Measurements from ENCODE around the gene RAB7B.

DNA sequence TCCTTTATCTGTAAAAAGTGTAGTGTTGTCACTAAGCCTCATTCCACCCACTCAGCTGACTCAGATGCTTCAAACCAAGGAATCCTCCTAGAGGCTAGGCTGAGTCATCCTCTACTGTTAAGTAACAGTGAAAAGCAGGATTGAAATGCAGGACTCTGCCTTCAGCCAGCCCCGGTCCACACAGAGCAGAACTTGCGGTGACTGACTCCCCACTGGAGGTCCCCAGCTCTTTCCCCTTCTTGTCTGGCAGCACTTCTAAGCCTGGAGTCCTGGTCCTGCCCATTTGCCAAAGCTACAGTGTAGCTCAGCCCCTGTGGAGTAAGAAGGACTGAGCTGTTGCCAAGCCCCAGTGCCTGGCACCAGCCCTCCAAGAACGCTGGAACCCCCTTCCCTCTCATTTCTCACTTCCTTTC lies 1.7 kb downstream of the RAB7B start:
- TF ChIP-seq, protein P1, sequence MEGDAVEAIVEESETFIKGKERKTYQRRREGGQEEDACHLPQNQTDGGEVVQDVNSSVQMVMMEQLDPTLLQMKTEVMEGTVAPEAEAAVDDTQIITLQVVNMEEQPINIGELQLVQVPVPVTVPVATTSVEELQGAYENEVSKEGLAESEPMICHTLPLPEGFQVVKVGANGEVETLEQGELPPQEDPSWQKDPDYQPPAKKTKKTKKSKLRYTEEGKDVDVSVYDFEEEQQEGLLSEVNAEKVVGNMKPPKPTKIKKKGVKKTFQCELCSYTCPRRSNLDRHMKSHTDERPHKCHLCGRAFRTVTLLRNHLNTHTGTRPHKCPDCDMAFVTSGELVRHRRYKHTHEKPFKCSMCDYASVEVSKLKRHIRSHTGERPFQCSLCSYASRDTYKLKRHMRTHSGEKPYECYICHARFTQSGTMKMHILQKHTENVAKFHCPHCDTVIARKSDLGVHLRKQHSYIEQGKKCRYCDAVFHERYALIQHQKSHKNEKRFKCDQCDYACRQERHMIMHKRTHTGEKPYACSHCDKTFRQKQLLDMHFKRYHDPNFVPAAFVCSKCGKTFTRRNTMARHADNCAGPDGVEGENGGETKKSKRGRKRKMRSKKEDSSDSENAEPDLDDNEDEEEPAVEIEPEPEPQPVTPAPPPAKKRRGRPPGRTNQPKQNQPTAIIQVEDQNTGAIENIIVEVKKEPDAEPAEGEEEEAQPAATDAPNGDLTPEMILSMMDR (IDR thresholded peaks at IDR 0.05; ENCODE audit: low read depth, low read length, poor library complexity, severe bottlenecking) = no peak
- no peak for TF ChIP-seq EZH2phosphoT487 (IDR thresholded peaks at IDR 0.05; ENCODE audit: borderline replicate concordance, low read length)
